HepG2 (cell line): Measurements from ENCODE around the gene RSBN1L. TPM values are rescaled to one million over a fixed set of nuclear protein-coding genes. Genes with fewer than 3 reads are reported as not detected.
"Not testable (repeated sequence)": the region's sequence is repeated elsewhere in the genome, so short reads cannot be mapped to it uniquely, and the experiment has no call there.

ENCODE experiments used
- ATAC-seq: fragments of 200-7000 bp; cut with Tn5 transposase; 3 replicates; pipeline ENCODE4 v1.9.1; 2020; ENCODE audit warnings: mild to moderate bottlenecking, moderate library complexity
- BruUV-seq: library from RNA; stranded (reverse); fragments of 400-500 nt; replicated peaks from 2 replicates; lab custom pipeline; 2021; lab: Mats Ljungman, UMichigan
- CTCF ChIA-PET: fragments of 300-600 bp; formaldehyde crosslinking; extraction: SDS; loops from one replicate; lab custom pipeline; 2021; ENCODE audit warnings: low total read pairs, inconsistent platforms, low intra/inter-chr PET ratio; lab: Yijun Ruan, JAX
- POLR2A ChIA-PET: fragments of 350-600 bp; sonication (Branson Sonifier 250); formaldehyde crosslinking; loops from one replicate; lab custom pipeline; 2020; ENCODE audit warnings: antibody characterized with exemption, inconsistent platforms; lab: Yijun Ruan, JAX
- DNase-seq: peaks from one replicate; pipeline ENCODE4 v3.0.0-alpha.2; 2015; ENCODE audit warnings: low spot score
- FAIRE-seq: peaks from 3 replicates; lab custom pipeline; 2011; peaks lifted over from hg19 to GRCh38; lab: Jason Lieb, UNC
- H2AFZ ChIP-seq: one replicate; pipeline ENCODE4 v1.6.1; 2011; ENCODE audit warnings: low read length, inconsistent platforms
- H3K27ac ChIP-seq: fragments of 300-600 bp; 3 replicates; pipeline ENCODE4 v1.8.0; 2011; ENCODE audit warnings: mixed run types, mild to moderate bottlenecking, mixed read lengths, low read length, inconsistent platforms; ENCODE audit not compliant: insufficient read depth; ENCODE audit errors: extremely low read length
- H3K27me3 ChIP-seq, 2 experiments: fragments of 200-600 bp in 1 of 2; 2 replicates in 1 of 2; 3 replicates in 1 of 2; pipeline versions ENCODE4 v1.6.0 to v1.8.0; 2011; ENCODE audit warnings: low read length in 2 of 2, mild to moderate bottlenecking in 2 of 2, moderate library complexity in 2 of 2, inconsistent platforms in 1 of 2; ENCODE audit not compliant: insufficient read depth in 2 of 2, control insufficient read depth in 1 of 2
- H3K36me3 ChIP-seq, 2 experiments: fragments of 200-600 bp in 1 of 2; replicated peaks in 1 of 2; 2 replicates in 1 of 2; 3 replicates in 1 of 2; pipeline versions ENCODE4 v1.5.1 to v1.8.0; 2011; ENCODE audit warnings: low read length in 2 of 2, inconsistent platforms in 1 of 2; ENCODE audit not compliant: insufficient read depth in 2 of 2, control insufficient read depth in 1 of 2
- H3K4me1 ChIP-seq: 2 replicates; pipeline ENCODE4 v1.5.1; 2012; ENCODE audit warnings: low read length, inconsistent platforms; ENCODE audit not compliant: insufficient read depth
- H3K4me2 ChIP-seq: 2 replicates; pipeline ENCODE4 v1.6.0; 2011; ENCODE audit warnings: low read depth, low read length, inconsistent platforms
- H3K4me3 ChIP-seq, 3 experiments: fragments of 200-600 bp in 1 of 3; sonication (generic), shearing (Covaris generic) in 1 of 3; replicated peaks in 1 of 3; 2 replicates each; pipeline ENCODE4 v1.5.1; 2011 to 2016; ENCODE audit warnings: low read length in 3 of 3, inconsistent platforms in 2 of 3, low read depth in 2 of 3, mild to moderate bottlenecking in 2 of 3, control low read depth in 1 of 3, mixed read lengths in 1 of 3; ENCODE audit not compliant: insufficient read depth in 1 of 3
- H3K79me2 ChIP-seq: one replicate; pipeline ENCODE4 v1.6.1; 2011; ENCODE audit warnings: low read length, inconsistent platforms; ENCODE audit not compliant: insufficient read depth
- H3K9ac ChIP-seq: 2 replicates; pipeline ENCODE4 v1.6.0; 2011; ENCODE audit warnings: mild to moderate bottlenecking, low read depth, low read length, inconsistent platforms; ENCODE audit not compliant: insufficient read depth
- H3K9me3 ChIP-seq: 2 replicates; pipeline ENCODE4 v1.5.1; 2012; ENCODE audit warnings: mild to moderate bottlenecking, low read length
- H4K20me1 ChIP-seq: 2 replicates; pipeline ENCODE4 v1.6.0; 2011; ENCODE audit warnings: inconsistent platforms, mild to moderate bottlenecking, low read length, moderate library complexity; ENCODE audit not compliant: insufficient read depth
- FOXK1 ChIP-seq: sonication (generic); formaldehyde crosslinking; IDR thresholded peaks from 2 replicates; pipeline ENCODE4 v1.4.0; 2020; ENCODE audit warnings: low read depth, missing genetic modification reagents, borderline replicate concordance
- GATAD2A ChIP-seq: IDR thresholded peaks from 2 replicates; pipeline ENCODE4 v1.6.1; 2016
- HNF4A ChIP-seq: sonication (generic); formaldehyde crosslinking; IDR thresholded peaks from 2 replicates; pipeline ENCODE4 v1.4.0; 2020; ENCODE audit warnings: missing genetic modification reagents
- LCORL ChIP-seq, 2 experiments: fragments of 450-650 bp in 1 of 2; sonication (generic) in 1 of 2; formaldehyde crosslinking in 1 of 2; IDR thresholded peaks; 2 replicates each; pipeline versions ENCODE4 v1.5.0 to v1.6.1; 2017 to 2020; ENCODE audit warnings: antibody characterized with exemption in 1 of 2, missing genetic modification reagents in 1 of 2
- RARA ChIP-seq: IDR thresholded peaks from 2 replicates; pipeline ENCODE4 v1.6.1; 2016; ENCODE audit warnings: missing genetic modification reagents, missing compliant biosample characterization
- TEAD3 ChIP-seq: optimal IDR thresholded peaks from 2 replicates; pipeline ENCODE3; 2016; ENCODE audit warnings: borderline replicate concordance
- ZFP90 ChIP-seq: sonication (generic); formaldehyde crosslinking; IDR thresholded peaks from 2 replicates; pipeline ENCODE4 v1.8.0; 2022; ENCODE audit warnings: missing genetic modification reagents, mild to moderate bottlenecking, inconsistent platforms, borderline replicate concordance
- ZMYM3 ChIP-seq: sonication (generic); formaldehyde crosslinking; IDR thresholded peaks from 2 replicates; pipeline ENCODE4 v1.5.1; 2020; ENCODE audit warnings: mild to moderate bottlenecking, missing genetic modification reagents
- ZNF121 ChIP-seq: sonication (generic); formaldehyde crosslinking; IDR thresholded peaks from 2 replicates; pipeline ENCODE4 v1.5.0; 2020; ENCODE audit warnings: mild to moderate bottlenecking, missing genetic modification reagents
- WGBS: methylation state at CpG from one replicate; pipeline ENCODE4 v1.1.6; 2017; ENCODE audit warnings: low lambda C conversion rate; 5-methylcytosine and 5-hydroxymethylcytosine counted together
- in situ Hi-C: cut with HindIII; loops from 2 replicates; pipeline ENCODE4 v1.10.0; 2017; ENCODE audit warnings: low pct_unique_long_range_greater_than_20kb; ENCODE audit not compliant: extremely low pct_ligation_motif_present
- intact Hi-C: fragments of 100-400 bp; cut with micrococcal nuclease; formaldehyde crosslinking; loops from one replicate; pipeline ENCODE4 v1.10.0; 2022; ENCODE audit not compliant: unreplicated experiment
- polyA plus RNA-seq, 8 experiments: library from polyadenylated mRNA; depleted of rRNA in 3 of 8; stranded (reverse) in 7 of 8; unstranded in 1 of 8; fragments of >200 nt; fragmentation: Illumina TruSeq in 4 of 8; extraction: Trizol in 4 of 8; gene quantifications; 2 replicates each; pipeline versions ENCODE4 v1.2.1 to v1.2.3, GENCODE V29; 2011 to 2016; ENCODE audit warnings: low read depth in 4 of 8, missing spikeins in 1 of 8, mixed read lengths in 1 of 8; ENCODE audit not compliant: insufficient read depth in 1 of 8
- total RNA-seq, 5 experiments: library from RNA; depleted of rRNA; stranded (reverse); fragments of >200 nt; fragmentation: Illumina TruSeq; extraction: Trizol; gene quantifications; 2 replicates each; pipeline ENCODE4 v1.2.3, GENCODE V29; 2016; ENCODE audit warnings: low read depth in 1 of 5

The RSBN1L gene
- total and polyA plus RNA-seq, 2 of the 13 experiments (the other 11 are each of a cell fraction or from before 2014, with no cell fraction given) = 7.7 to 21.3 TPM

GRCh38 chr7:77703669-77704068 lies 7.4 kb downstream of the RSBN1L start:
- H3K4me2 ChIP-seq; intact Hi-C loops; H2AFZ ChIP-seq; H3K27ac ChIP-seq; TF ChIP-seq LCORL (CRISPR knock-in tag; IDR thresholded peaks at IDR 0.05): not testable (repeated sequence)
- H4K20me1 ChIP-seq = peaks cover 23% of the 10 kb centered on the region
- H3K4me1 ChIP-seq = peaks cover 47% of the 10 kb centered on the region
- peaks cover 93% of the 10 kb centered on the region for H3K79me2 ChIP-seq
- TF ChIP-seq LCORL (IDR thresholded peaks at IDR 0.05) (peak; percentile 22; the same call in 1 of the 2 replicates), GATAD2A (CRISPR knock-in tag) (peak; percentile 34; the same call in 1 of the 2 replicates), RARA (CRISPR knock-in tag) (peak; percentile 48; the same call in 1 of the 2 replicates), ZFP90 (CRISPR knock-in tag) (peak; percentile 95; the same call in 1 of the 2 replicates), HNF4A (CRISPR knock-in tag) (peak; percentile 36; the same call in 1 of the 2 replicates), ZNF121 (peak; percentile 98), TEAD3 (CRISPR knock-in tag) (peak; percentile 42), ZMYM3 (CRISPR knock-in tag) (0 out of 2 replicates have a peak, but pooled peaks have one; percentile 27)
- TF ChIP-seq, all 625 proteins: peak for 8; not testable (repeated sequence) for 617
- in situ Hi-C loops, H3K9ac ChIP-seq, H3K9me3 ChIP-seq, H3K27me3 ChIP-seq, H3K4me3 ChIP-seq, CTCF ChIA-PET, BruUV-seq, FAIRE-seq: not testable (repeated sequence)
- peaks cover 0 to 20% of the 10 kb centered on the region in 2 experiments; a peak in 2 of 5 replicates for H3K36me3 ChIP-seq
- POLR2A ChIA-PET = interaction anchor here (0.5 to 0.9 kb wide), 2 partner anchors 10 to 29 kb away, joined by 3 read pairs; no protein-coding TSS in a partner anchor
- peak; percentile 41 for DNase-seq
- ATAC-seq = peak; percentile 69
- WGBS = 77% methylated on average over 9 of the region's 9 CpGs

- Histone ChIP-seq H2AFZ (no peak overlapping the region), H3K27ac (no peak overlapping the region), H4K20me1 (peaks cover 18% of the 10 kb centered on the region), H3K9ac (no peak overlapping the region), H3K4me2 (no peak overlapping the region), H3K4me1 (peaks cover 23% of the 10 kb centered on the region), H3K9me3 (no peaks in the 10 kb centered on the region), H3K36me3 (peaks cover 0 to 22% of the 10 kb centered on the region in 2 experiments; a peak in 2 of 5 replicates), H3K27me3 (no peaks in the 10 kb centered on the region), H3K79me2 (peaks cover 93% of the 10 kb centered on the region), H3K4me3 (no peak overlapping the region)
- intact Hi-C loops (no loop called here), in situ Hi-C loops (no loop called here)
- 97% methylated on average over 1 of the region's 1 CpG for WGBS
- DNase-seq = no peak
- ChIA-PET CTCF (no interaction called here), POLR2A (no interaction called here)
- FAIRE-seq = no peak
- ATAC-seq = no peak
- TF ChIP-seq FOXK1 (CRISPR knock-in tag) = no peak
- BruUV-seq = no TSS peak
Observed at GRCh38 chr7:77707504-77707992, 11.3 kb downstream of the RSBN1L start.
